Stimulated activated CD4-positive, alpha-beta T cell treated with anti-CD3 and anti-CD28 coated beads, Interleukin-4, amount 100 ng/mL, for 24 hours (primary cell): Measurements from ENCODE around the gene THAP8.
"Not testable (repeated sequence)": the region's sequence is repeated elsewhere in the genome, so short reads cannot be mapped to it uniquely, and the experiment has no call there.

Experiments
- DNase-seq: peaks from one replicate; pipeline ENCODE4 v3.0.0-alpha.2; 2020

THAP8 gene

DNA sequence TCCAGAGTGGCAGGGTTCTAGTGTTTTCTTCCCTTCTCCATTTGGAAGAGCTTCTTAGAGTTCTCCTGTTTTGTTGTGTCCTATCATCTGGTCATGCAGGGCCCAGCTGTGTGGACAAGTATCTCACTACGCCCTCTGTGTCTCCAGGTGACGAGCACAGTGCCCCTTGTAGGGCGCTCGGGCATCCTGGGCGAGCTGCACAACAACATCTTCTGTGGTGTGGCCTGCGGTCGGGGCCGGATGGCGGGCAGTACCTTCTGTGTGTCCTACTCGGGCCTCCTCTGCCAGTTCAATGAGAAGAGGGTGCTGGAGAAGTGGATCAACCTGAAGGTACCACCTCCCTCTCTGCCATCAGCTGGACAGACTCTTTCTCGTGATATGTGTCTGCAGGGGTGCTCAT is 13.6 kb upstream of the THAP8 start:
- no peak for DNase-seq

DNA sequence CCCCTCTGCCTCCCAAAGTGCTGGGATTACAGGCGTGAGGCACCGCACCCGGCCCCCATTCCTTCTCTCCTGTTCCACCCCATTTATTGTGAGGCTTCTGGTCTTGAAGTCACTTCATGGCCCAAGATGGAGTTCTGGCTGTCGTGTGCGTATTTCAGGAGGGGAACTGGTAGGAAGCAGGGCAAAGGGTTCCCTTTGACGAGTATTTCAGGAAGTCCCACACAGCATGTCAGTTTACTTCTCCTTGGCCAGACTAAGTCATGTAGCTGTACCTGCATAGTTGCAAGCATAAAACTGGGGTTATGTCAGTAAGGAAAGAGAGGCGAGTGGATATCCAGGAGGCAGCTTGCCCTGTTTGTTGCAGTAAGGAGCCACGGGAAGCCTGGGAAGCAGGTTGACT is 10.7 kb upstream of the THAP8 start:
- DNase-seq: no peak

- DNase-seq: no peak
Measured at GRCh38 chr19:36061367-36061766, 7.3 kb upstream of the THAP8 start.

GRCh38 chr19:36060430-36060829 is 6.3 kb upstream of the THAP8 start:
- DNase-seq: peak; percentile 17

GRCh38 chr19:36059180-36059910 is 5.3 kb upstream of the THAP8 start:
- DNase-seq: no peak

GRCh38 chr19:36058481-36059179 is 4.5 kb upstream of the THAP8 start:
- no peak for DNase-seq

GRCh38 chr19:36054733-36055686 is 925 bp upstream of the THAP8 start, which contains the start of gene WDR62:
Gene WDR62 (plus strand): TSS chr19:36054897. CDS start chr19:36054972, 75 bp downstream.
- peak; percentile 95 for DNase-seq

- no peak for DNase-seq
Measured at GRCh38 chr19:36051637-36052036, 2.4 kb downstream of the THAP8 start.

DNA sequence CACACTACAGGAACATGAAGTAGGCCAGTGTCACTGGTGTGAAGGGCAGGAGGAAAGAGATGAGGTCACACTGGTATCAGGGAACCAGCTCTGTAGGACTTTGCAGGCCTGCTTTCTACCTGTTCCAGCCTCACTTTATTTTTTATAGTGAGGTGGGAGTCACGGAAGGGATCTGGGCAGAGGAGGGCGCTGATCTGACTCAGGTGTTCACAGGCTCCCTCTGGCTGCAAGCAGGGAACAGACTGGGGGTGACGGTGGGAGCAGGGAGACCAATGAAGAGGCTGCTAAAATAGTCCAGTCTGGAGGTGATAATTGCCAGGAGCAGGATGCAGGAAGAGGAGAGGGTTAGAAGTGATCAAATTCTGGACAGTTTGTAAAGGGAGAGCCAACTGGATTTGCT is 2.8 kb downstream of the THAP8 start:
- DNase-seq: no peak

- no peak for DNase-seq
Measured at GRCh38 chr19:36049080-36049698, 4.9 kb downstream of the THAP8 start.

DNA sequence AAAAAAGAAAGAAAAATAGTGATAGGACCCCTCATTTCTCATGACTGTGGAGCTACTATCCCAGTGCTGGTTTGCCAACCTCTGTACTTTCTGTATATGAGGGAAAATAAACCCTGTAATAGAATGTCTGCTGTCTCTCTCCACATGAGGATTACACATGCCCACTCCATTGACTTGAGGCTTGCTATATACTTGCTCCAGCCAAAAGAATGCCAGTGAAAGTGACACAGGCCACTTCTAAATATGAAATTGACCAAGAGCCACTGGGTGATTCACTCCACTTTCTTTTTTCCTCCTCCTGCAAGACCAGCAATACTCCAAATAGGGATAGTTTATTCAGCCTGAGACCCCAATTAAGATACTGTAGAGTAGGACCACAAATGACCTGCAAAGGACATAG is 6.2 kb downstream of the THAP8 start:
- DNase-seq: no peak

GRCh38 chr19:36046443-36047050 is 7.5 kb downstream of the THAP8 start:
- DNase-seq: no peak

DNA sequence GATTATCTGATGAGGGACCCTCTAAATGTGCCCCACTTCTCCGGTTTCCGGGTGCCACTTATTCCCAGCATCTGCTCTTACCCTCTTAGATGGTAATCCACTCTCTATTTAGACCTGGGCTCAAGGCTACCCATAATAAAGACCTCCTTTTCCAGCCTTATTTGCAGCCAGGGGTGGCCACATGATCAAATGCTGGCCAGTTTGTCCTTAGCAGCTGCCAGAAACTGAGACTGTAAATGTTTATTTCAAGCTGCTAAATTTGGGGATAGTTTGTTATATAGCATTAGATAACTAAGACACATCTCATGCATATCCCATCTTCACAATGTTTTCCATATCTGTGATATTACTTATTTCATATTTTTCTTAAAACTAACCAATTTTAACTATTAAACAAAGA is 10.1 kb downstream of the THAP8 start:
- DNase-seq: no peak

- DNase-seq: no peak
Measured at GRCh38 chr19:36041831-36042230, 12.3 kb downstream of the THAP8 start.

DNA sequence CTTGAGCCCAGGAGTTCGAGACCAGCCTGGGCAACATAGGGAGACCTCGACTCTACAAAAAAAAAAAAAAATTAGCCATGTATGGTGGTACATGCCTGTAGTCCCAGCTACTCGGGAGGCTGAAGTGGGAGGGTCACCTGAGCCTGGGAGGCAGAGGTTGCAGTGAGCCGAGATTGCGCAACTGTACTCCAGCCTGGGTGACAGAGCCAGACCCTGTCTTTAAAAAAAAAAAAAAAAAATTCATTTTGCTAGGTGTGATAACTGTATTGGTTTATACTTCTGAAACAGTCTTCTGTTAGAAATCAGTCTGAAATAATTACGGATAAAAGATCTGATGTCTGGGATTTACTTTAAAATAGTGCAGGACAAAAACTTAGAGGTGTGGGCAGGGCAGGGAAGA is 13.0 kb downstream of the THAP8 start:
- DNase-seq: not testable (repeated sequence)

GRCh38 chr19:36040495-36040894 is 13.6 kb downstream of the THAP8 start:
- DNase-seq: no peak

GRCh38 chr19:36032251-36033104 is 21.6 kb downstream of the THAP8 start, which contains the start of gene CLIP3:
Gene CLIP3 (minus strand): TSS chr19:36032873. CDS start chr19:36032357, 516 bp downstream.
- peak; percentile 24 for DNase-seq

DNA sequence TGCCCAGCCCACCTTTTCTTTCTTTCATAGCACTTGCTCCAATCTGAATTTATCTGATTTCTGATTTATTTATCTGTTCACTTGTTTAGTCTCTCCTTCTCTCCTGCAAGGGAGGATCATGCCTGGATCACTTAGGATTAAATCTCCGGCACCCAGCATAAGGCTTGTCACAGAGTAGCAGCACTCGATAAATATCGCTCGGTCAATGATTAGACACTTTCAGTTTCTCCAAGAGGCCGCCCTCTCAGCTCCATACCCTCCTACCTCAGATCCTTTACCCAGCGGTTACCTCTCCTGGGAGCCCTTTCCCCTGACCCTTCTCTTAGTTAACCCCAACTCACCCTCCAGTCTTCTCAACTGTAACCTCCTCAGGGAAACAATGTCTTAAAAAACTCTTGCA is 22.8 kb downstream of the THAP8 start:
- no peak for DNase-seq

GRCh38 chr19:36030264-36031148 is 23.6 kb downstream of the THAP8 start:
- DNase-seq: no peak
